HG03565 (cell line): ENCODE results near the gene A1BG.
"Not testable (repeated sequence)": the region's sequence is repeated elsewhere in the genome, so short reads cannot be mapped to it uniquely, and the experiment has no call there.

Experiments used
- ATAC-seq: cut with Tn5 transposase; IDR thresholded peaks from one replicate; pipeline ENCODE4 v1.9.1; 2021; ENCODE audit warnings: mild to moderate bottlenecking, moderate library complexity; ENCODE audit not compliant: unreplicated experiment

A1BG gene

DNA sequence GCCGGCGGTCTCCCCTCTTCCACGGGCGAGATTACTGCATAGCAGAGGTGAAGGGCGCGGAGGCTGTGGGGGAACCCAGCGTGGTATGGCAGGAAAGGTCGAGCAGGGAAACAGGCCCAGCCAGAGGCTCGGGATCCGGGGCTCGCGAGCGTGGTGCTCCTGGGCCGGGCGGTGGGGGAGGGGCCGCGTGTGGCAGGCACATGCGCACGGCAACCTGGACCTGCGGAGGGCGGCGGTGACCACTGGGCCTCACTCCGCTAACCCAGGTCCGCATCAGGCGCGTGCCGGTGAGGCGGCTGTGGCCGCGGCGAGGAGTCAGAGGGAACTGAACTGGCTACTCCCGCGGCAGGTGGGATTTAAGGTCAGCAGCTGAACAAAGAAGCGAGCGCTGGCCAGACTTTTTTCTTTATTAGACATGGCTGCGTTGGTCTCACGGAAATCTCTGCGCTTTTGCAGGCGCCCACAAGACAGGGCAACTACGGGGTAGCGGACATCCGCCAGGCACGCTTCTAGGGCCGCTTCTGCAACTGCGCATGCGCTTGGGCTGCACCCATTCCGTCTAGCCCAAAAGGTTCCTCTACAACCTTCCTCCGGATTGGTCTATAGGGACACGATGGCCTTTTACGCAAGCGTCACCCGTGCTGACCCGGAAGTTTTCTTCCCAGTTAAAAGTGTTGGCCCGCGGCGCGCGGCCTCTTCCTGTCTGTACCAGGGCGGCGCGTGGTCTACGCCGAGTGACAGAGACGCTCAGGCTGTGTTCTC is 33.5 kb upstream of the A1BG start, which contains the start of gene RPS5:
TSS of gene RPS5 (plus strand) at position 694 of the 762 bp plus-strand sequence. CDS start 869 bp downstream, outside the sequence.
- ATAC-seq = peak; percentile 76

DNA sequence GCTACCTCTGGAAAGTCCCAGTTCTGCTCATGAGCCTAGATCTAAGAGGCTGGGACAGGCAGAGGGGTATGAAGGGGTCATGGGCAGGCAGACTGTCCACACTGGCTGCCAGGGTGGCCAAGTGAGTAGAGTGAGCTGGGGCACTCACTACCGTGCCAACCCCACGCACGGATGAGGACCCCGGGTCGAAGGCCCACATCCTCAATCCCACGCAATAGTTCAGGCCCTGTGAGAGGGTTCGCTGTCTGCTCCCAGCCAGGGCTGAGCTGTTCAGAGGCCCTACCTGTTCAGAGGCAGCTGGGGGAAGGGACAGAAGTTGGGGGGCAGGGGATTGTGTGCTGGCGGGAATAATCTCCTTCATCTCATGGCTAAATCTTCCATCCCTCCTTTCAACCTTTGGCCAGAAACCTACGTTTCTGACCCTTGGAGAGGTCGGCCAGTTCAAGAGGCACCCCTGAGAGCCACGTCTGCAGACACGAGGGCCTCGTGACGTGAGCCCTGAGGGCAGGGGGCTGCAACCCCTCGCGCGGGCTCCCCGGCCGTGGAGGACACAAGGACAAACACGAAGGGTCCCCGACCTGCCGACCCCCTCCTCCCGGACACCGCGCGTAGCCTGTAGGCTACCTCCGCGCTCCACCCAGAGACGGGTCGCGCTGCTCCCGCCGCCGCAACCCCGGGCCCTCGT is 32.7 kb upstream of the A1BG start:
- no peak for ATAC-seq

DNA sequence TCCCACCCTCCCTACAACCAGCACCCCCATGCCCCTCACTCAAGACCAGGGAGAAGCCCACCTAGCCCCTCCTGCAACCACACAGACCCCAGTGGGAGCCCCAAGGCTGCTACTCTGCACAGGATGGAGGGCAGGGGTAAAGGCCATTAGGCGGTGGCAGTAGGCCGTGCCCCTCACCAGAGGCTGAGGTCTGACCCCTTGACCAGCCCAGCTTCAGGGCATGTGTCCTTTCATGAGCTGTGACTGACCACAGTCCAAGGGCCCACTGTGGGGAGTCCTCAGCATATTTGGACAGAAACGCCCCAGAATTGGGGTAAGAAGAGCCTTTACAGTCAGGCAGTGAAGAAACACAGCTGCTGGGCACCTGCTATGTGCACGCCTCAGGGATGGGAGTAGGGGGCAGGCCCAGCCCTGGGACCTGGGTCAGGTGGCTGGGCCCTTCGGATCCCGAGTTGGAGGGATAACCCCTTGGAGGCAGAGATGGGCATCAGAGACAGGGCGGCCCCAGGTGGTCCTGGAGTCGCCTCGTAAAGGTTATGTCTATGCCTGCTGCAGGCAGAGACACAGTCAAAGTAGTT is 32.1 kb upstream of the A1BG start:
- ATAC-seq = no peak

DNA sequence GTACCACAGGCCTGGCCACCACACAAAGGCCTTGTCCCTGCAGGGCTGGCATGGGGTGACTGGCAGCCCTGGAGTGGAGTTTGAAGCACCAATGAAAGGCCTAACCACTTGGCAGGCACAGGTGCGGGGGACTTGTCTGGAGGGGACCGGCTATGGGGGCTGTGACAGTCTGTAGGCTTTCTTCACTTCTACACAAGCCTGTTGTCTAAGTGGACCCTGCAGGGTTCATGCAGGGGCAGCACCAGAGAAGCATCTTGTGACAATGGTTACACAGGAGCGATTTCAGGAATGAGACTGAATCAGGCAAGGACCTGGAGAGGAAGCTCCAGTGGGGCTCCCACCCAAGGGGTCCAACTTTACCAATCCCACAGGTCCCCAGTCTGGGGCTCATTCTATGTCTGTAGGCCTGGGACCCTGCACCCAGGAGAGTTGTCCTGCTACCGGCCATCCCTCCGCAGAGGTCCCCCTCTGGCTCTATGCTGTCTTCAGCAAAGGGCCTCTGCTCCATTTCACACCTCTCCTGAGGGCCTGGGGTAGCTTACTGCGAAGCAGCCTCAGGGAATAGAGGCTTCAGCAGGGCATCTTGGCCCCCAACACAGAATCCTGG is 29.8 kb upstream of the A1BG start:
- no peak for ATAC-seq

DNA sequence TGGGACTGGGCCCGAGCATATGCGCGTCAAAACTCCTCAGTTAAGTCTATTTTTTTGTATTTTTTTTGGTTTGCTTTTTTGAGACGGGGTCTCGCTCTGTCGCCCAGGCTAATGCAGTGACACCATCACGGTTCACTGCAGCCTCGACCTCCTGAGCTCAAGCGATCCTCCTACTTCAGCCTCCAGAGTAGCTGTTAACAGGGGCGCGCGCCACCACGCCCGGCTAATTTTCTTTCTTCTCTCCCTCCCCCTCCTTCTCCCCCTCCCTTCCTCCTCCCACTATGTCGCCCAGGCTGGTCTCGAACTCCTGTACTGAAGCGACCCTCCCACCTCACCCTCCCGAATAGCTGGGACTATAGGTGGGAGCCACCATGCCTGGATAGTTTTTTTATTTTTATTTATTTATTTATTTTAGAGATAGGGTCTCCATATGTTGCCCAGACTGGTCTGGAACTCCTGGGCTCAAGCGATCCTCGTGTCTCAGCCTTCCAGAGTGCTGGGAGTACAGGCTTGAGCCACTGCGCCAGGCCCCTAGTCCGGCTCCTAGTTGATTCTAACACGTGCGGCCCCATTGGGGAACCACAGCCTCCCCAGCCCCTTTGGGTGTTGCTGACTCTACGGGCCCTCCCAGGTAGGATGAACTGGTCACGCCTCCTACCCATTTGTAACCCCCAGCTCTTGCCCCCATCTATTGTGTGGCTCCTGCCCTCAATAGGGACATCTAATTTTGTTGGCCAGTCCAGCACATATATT is 28.3 kb upstream of the A1BG start:
- no peak for ATAC-seq

DNA sequence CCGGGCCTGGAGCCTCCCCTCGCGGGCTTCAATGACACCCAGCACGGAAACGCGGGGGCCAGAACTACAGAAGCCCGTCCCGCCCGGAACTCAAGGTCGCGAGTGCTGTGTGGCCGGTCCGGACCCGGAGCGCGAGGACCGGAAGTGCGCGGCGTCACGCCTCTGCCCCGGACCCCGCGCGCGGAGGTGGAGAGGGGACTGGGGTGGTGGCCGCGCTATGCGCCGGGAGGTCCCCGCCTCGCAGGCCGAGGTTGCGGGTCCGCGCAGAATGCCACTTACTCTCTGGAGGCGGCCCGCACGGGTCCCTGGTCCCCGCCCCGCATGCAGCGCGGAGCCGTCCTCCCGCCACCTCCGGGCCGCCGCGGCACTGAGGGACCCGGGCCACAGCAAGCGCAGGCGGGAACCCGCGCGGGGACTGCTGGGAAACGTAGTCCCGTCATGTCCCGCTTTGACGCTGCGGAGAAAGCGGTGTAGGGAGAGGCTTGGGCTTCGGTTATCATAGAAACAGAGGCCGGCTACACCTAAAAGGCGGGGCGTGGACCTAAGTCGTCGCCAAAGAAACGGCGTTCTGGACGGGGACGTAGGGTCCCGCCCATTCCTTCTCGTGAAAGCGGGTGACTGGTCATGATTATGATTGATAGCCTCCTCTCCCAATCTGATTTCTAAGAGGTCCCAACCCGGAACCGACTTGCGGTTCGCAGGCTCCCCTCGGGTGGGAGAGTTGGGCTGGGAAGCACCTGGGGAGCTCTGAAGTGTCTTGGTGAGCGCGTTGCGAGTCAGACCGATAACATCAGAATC is 27.6 kb upstream of the A1BG start, which contains the start of gene ZNF837:
TSS of gene ZNF837 (minus strand) at position 369 of the 798 bp plus-strand sequence. CDS start 11,698 bp downstream, outside the sequence.
- ATAC-seq = peak; percentile 63

DNA sequence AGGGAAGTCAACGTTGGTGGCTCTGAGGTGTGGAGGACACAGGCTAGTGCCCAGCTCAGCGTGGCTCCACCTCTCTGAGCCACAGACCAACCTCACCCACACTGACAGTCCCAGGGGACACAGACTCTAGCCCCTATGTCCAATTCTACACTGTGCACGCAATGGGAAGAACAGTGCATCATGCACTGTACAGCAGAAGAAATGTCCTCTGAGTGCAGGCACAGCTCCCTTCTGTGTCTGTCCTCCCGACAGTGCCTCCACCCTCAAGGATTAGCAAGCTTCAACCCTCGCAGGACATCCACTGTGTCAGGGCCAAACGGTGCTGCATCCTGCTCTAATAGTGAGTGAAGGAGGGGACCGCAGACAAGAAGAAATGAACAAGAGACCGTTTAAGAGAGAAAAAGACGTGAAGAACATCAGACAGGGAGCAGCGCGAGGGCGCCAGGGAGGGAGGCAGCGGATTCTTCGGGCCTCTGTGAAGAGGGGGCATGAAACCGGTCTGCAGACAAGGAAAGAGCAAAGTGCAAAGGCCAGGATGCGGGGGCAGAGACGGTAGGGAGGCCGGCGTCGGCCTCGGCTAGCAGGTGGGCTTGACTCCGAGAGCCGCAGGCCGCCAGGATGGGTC is 26.9 kb upstream of the A1BG start:
- ATAC-seq = no peak

DNA sequence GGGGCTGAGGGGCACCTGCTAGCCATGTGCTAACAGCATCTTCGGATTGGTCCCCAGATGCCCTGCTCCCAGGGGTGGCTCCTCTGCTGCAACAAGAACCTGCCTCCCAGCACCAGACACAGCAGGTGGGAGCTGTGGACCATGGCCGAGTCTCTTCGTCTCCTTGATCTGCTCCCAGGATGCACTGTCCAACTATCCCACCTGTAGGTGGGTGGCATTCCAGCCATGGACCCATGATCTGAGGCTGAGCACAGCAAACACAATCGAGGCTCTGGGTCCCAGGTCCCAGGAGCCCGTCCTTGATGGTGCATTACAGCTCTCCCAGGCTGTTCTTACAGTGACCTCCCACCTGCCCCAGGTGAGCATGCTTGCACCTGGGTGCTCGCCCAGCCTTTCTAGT is 26.0 kb upstream of the A1BG start:
- ATAC-seq = no peak

DNA sequence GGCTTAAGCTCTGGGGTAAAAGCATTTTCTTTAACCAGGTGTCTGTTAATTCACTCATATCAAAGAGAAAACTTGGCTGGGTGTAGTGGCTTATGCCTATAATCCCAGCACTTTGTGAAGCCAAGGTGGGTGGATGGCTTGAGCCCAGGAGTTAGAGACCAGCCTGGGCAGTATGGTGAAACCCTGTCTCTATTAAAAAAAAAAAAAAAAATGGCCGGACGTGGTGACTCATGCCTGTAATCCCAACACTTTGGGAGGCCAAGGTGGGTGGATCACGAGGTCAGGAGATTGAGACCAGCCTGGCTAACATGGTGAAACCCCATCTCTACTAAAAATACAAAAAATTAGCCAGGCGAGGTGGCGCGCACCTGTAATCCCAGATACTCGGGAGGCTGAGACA is 23.4 kb upstream of the A1BG start:
- not testable (repeated sequence) for ATAC-seq

DNA sequence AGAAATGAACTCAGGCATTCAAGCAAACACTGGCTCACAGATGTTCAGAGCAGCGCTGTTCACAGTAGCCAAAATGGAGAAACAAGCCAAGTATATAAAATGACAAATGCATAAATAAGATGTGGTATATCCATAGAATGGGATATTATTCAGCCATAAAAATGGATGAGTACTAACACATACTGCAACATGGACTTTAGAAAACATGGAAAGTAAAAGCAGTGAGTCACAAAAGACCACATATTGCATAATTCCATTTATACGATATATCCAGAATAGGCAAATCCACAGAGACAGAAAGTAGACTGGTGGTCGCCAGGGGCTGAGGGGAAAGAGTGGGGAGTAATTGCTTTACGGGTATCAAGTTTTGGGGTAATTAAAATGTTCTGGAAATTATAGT is 20.9 kb upstream of the A1BG start:
- ATAC-seq = no peak

DNA sequence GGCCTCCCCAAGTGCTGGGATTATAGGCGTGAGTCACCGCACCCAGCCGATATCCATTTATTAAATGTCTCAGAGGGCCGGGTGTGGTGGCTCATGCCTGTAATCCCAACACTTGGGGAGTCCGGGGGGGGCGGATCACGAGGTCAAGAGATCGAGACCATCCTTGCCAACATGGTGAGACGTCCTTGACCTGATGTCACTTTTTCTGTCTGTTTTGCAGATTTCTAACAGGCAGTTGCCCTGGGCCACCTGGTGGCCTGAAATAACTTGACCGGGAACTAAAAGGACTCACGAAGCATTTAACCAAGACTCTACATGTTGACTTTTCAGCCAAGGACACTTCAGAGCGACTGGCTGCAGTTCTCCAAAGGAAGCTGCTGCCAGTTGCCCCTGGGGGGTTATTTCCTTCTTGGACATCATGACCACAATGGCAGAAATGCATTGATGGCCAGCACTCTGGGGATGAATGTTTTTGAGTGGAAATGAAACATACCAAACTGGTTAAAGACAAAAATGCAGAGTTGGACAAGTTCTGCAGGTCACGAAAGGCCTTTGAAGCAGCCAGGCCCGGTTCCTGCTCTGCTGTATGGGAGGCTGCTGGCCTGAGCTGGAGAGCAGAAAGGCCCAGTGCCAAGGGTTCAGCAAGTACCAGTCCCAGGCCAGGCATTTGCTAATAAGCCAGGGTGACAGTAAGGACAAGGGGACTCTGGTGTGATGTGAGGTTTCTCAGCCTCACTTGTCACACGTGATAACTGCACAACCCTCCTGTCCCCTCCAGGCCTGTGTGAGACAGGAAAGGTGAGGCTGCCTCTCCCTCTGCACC is 19.2 kb upstream of the A1BG start:
- no peak for ATAC-seq

DNA sequence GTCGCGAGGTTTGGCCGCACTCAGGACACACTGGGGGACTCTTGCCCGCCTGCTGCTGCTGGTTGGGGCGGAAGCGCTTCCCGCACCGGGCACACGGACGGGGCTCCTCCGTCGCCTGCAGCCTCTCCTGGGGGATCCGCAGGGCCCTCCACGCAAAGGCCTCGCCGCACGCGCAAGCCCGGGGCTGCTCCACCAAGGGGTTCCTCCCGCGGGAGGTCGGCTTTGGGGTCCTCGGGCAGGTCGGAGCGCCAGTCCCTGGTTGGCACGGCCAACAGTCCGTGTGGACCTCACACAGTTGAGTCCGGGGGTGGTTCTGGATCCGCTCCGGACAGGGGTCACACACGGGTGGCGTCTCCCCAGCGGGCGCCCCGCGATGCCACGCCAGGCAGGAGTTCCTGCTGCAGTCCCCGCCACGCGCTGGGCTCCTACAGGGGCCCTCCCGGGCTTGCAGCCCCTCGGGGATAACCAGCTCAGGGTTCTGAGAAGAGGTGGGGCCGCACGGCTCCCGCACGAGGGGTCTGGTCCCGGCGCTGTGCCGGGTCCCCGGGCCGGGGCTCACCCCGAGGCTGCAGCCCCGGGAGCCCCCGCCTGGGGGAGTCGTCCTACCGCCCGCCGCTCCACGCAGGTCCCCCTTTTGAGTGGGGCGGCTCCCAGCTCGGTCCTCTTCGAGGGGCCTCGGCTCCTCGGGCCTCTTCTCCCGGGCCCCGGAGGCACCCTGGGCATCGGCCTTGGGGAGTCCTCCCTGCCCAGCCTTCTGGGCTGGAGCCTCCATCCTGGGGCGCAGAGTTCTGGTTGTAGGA is 15.5 kb upstream of the A1BG start:
- ATAC-seq = no peak

DNA sequence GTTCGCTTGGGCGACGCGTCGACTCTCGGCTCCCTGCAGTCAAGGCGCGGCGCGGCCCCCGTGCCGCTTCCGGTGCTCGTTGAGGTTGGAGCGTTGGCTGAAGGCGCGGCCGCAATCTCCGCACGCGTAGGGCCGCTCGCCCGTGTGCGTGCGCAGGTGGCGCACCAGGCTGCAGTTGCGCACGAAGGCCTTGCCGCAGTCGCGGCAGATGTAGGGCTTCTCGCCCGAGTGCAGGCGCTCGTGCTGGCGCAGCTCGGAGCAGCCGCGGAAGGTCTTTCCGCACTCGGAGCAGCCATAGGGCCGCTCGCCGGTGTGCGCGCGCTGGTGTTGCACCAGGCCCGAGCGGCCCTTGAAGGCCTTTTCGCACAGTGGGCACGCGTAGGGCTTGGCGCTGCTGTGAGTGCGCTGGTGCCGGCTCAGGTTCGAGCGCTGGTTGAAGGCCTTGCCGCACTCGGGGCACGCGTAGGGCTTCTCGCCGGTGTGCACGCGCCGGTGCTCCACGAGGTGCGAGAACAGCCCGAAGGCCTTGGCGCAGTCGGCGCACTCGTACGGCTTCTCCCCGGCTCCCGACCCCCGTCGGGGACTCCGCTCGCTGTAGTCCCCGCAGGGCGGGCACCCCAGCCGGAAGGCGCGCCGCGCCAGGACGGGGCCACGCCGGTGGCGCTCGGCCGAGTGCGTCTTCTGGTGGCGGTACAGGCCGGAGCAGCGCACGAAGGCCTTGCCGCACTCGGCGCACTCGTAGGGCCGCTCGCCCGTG is 14.6 kb upstream of the A1BG start:
- ATAC-seq = no peak

DNA sequence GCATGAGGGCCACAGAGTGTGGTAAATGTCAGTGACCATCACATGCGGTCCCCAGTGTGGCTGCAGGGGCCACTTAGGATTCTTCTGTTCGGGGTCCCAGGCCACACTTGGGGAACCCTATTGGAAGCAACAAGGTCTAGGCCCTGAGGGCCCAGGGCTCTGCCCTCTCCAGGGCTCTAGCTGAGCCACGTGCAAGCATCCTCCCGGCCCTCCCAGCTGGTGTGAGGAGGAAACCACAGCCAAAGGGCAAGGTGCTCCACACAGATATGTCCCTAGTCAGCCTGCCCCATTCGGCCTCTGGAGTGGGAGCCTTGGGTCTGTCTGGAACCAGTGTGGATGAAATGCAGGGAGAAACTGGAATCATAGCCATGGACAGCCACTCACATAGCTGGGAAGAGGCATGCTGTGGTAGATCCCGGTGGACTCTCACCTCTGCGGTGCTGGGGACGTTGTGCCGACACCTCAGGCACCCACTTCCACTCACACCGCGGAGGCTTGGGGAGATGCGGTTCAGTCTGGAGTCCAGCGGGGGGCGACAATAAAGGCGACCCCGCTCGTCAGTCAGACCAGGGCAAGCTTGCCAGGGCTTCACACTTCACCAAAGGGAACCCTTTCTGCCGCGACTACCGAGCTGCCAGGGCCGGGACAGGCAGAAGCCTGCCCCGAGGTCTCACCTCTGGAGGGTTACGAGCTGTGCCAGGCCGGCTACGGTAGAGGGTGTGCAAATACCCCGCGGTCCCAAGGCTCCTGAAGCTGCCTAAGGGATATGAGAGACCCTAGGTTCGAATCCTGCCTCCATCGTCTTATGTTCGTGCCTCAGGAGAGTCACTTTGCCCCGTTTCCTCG is 13.5 kb upstream of the A1BG start:
- ATAC-seq = no peak

DNA sequence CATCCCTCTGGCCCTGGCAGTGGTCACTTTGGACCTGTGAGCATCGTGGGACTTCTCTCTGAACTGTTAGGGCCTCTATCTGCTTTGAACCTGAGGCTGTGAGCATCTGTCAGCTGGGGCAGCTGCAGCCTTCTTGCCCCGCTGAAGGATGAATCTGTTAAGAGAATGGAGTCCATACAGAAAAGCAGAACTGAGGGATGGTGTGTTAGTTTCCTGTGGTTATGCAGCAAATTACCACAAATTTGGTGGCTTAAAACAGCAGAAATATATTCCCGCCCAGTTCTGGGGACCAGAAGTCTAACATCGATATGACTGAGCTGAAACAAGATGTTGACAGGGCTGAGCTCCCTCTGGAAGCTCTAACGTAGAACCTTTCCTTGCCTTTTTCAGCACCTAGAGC is 10.9 kb upstream of the A1BG start:
- ATAC-seq = no peak

DNA sequence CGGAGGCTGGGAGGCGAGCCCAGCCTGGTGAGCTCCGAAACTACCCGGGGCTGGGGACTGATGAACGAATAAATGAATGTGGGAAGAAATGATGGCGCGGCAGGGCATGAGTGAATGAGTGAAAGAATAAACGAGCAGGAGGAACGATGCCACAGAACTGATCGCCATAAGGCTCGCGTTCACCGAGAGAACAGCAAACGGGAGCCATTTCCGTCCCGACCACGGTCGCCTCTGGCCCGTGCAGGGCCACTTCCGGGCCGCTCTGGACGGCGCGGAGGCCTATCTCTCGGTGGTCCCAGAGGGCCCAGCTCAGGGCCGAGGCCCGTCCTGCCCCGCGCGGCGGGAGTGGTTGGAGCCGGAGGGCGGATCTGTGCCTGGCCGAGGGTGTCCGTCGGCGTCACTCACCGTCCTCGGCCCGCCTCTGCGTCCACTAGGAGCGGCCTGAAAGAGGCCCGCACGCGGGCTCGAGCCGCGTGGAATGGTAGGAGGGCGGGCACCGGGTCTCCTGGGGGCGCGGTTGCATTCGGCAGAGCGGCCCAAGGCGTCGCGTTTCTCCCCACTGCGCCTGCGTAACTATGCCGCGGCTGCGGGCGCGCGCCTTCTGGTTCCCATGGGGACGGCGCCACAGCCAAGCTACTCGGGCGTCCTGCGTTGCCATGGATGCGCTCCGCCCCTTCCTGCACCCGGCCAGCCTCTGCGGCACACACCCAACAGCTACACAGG is 9.1 kb upstream of the A1BG start, which contains the start of gene ZNF497:
TSS of gene ZNF497 (minus strand) at position 480 of the 723 bp plus-strand sequence. CDS start 5,116 bp downstream, outside the sequence.
- ATAC-seq = peak; percentile 82
